Gastrocnemius medialis (tissue), 4 donors: Measurements from ENCODE around the gene TMEM18. TPM values are rescaled to one million over a fixed set of nuclear protein-coding genes. Genes with fewer than 3 reads are reported as not detected.

Source experiments
- ATAC-seq, 2 donors: fragments of 150-250 bp; one replicate each; pipeline ENCODE4 v1.9.1; 2016
- DNase-seq, 2 donors: peaks; one replicate each; pipeline ENCODE4 v3.0.0-alpha.2; 2019
- H3K27ac ChIP-seq, 4 donors: fragments of 200-600 bp; sonication (generic); 1 replicate in 1 of 4; 2 replicates in 3 of 4; pipeline ENCODE4 v1.5.1; 2016 to 2018; ENCODE audit warnings: mild to moderate bottlenecking in 2 of 4, moderate library complexity in 1 of 4
- H3K27me3 ChIP-seq, 3 donors: fragments of 200-600 bp; sonication (generic) in 2 of 3; 1 replicate in 1 of 3; 2 replicates in 2 of 3; pipeline versions ENCODE4 v1.5.1 to v1.6.0; 2016 to 2019; ENCODE audit warnings: mild to moderate bottlenecking in 1 of 3, moderate library complexity in 1 of 3
- H3K36me3 ChIP-seq, 2 donors: fragments of 200-600 bp; sonication (generic) in 1 of 2; one replicate each; pipeline ENCODE4 v1.5.1; 2017 to 2018
- H3K4me1 ChIP-seq, 2 donors: fragments of 200-600 bp; sonication (generic) in 1 of 2; one replicate each; pipeline ENCODE4 v1.5.1; 2016 to 2017; ENCODE audit warnings: mild to moderate bottlenecking in 2 of 2
- H3K4me3 ChIP-seq, 4 donors: fragments of 200-600 bp; sonication (generic) in 3 of 4; 1 replicate in 1 of 4; 2 replicates in 3 of 4; pipeline ENCODE4 v1.5.1; 2016 to 2019; ENCODE audit warnings: mild to moderate bottlenecking in 2 of 4
- H3K9me3 ChIP-seq, 3 donors: fragments of 200-600 bp; sonication (generic) in 2 of 3; 1 replicate in 1 of 3; 2 replicates in 2 of 3; pipeline ENCODE4 v1.5.1; 2016 to 2019
- CTCF ChIP-seq, 5 experiments: fragments of 450-650 bp in 3 of 5; fragments of 200-600 bp in 2 of 5; sonication (generic) in 2 of 5; IDR thresholded peaks in 4 of 5; conservative IDR thresholded peaks in 1 of 5; 1 replicate in 4 of 5; 2 replicates in 1 of 5; pipeline ENCODE4 v1.5.1; 2016 to 2019; ENCODE audit warnings: antibody characterized with exemption in 5 of 5, mild to moderate bottlenecking in 3 of 5, moderate library complexity in 3 of 5
- POLR2A ChIP-seq, 2 donors: fragments of 450-650 bp; IDR thresholded peaks; one replicate each; pipeline ENCODE4 v1.6.1; 2017; ENCODE audit warnings: antibody characterized with exemption in 2 of 2, mild to moderate bottlenecking in 2 of 2, moderate library complexity in 2 of 2
- in situ Hi-C, 4 donors: fragments of 200-750 bp; cut with MboI; loops; one replicate each; pipeline versions ENCODE4 v1.15.0 to v1.8.0; 2017; ENCODE audit warnings: low sequenced_read_pairs in 4 of 4
- intact Hi-C: fragments of 100-400 bp; cut with DNase I; formaldehyde crosslinking; loops from one replicate; pipeline ENCODE4 v1.15.1; 2023; ENCODE audit warnings: low total_unique reads
- total RNA-seq, 4 donors: library from RNA; depleted of rRNA; stranded (reverse); fragments of >200 nt; gene quantifications; one replicate each; pipeline versions ENCODE4 v1.1.0 to v1.2.3, GENCODE V29; 2016

TMEM18 gene
- total RNA-seq = 10 to 100 TPM in 3 of 4 donors, 1 to 10 TPM in 1; 9.0 to 26.1 (median 12.3) TPM

- Histone ChIP-seq H3K27ac (peak within 1 kb of the TSS; percentile 91 to 99 (median 94)), H3K4me1 (peaks cover 4 to 22% of the 10 kb centered on the region in 2 donors), H3K36me3 (peaks cover 0 to 4% of the 10 kb centered on the region in 2 donors), H3K9me3 (no peaks in the 10 kb centered on the region), H3K4me3 (peak within 1 kb of the TSS; percentile 80 to 95 (median 91)), H3K27me3 (no peaks in the 10 kb centered on the region)
- intact Hi-C loops = loop anchor here (5.0 kb wide), 3 partner anchors 415 to 1935 kb away; partner anchors contain the start of genes ACP1 and SH3YL1
- peak; percentile 73 to 78 for TF ChIP-seq POLR2A (IDR thresholded peaks at IDR 0.05)
- peak in 3 of 5 experiments; percentile 5 to 30 (median 11) for TF ChIP-seq CTCF (IDR thresholded peaks at IDR 0.05 in 4 of 5, conservative IDR thresholded peaks at IDR 0.05 in 1 of 5)
- DNase-seq (peak; percentile 89 to 92), ATAC-seq (peak; percentile 89 to 90)
- in situ Hi-C loops = no loop called here
Measured at GRCh38 chr2:677056-677958, at the start of gene TMEM18. Gene TMEM18 (minus strand): TSS chr2:677406. CDS start chr2:677345, 61 bp downstream.

- no peak for DNase-seq
- H3K27ac ChIP-seq = no peak overlapping the region
- H3K36me3 ChIP-seq = no peaks in the 10 kb centered on the region
- in situ Hi-C loops (no loop called here), intact Hi-C loops (no loop called here)
- TF ChIP-seq CTCF (IDR thresholded peaks at IDR 0.05 in 4 of 5, conservative IDR thresholded peaks at IDR 0.05 in 1 of 5) (no peak), POLR2A (IDR thresholded peaks at IDR 0.05) (no peak)
- H3K27me3 ChIP-seq = peaks cover 0 to 9% (median 0%) of the 10 kb centered on the region in 3 donors
- H3K4me3 ChIP-seq = no peak overlapping the region
- no peak for ATAC-seq
- no peaks in the 10 kb centered on the region for H3K4me1 ChIP-seq
- no peaks in the 10 kb centered on the region for H3K9me3 ChIP-seq
Measured at GRCh38 chr2:726169-726568, 49.0 kb upstream of the TMEM18 start.

- Histone ChIP-seq H3K36me3 (no peaks in the 10 kb centered on the region), H3K4me3 (no peak overlapping the region), H3K27ac (no peak overlapping the region), H3K9me3 (no peaks in the 10 kb centered on the region), H3K4me1 (no peaks in the 10 kb centered on the region), H3K27me3 (peaks cover 0 to 4% (median 0%) of the 10 kb centered on the region in 3 donors)
- no peak for DNase-seq
- no peak for ATAC-seq
- intact Hi-C loops = no loop called here
- in situ Hi-C loops = no loop called here
- TF ChIP-seq POLR2A (IDR thresholded peaks at IDR 0.05) (no peak), CTCF (IDR thresholded peaks at IDR 0.05 in 4 of 5, conservative IDR thresholded peaks at IDR 0.05 in 1 of 5) (no peak)
Measured at GRCh38 chr2:725468-725867, 48.3 kb upstream of the TMEM18 start.

- intact Hi-C loops (no loop called here), in situ Hi-C loops (loop anchor here in 1 of 4 donors (25.0 kb wide), 1 partner anchor 814 kb away; no protein-coding TSS in a partner anchor)
- H3K36me3 ChIP-seq = no peaks in the 10 kb centered on the region
- no peaks in the 10 kb centered on the region for H3K4me1 ChIP-seq
- DNase-seq (no peak), ATAC-seq (no peak)
- TF ChIP-seq POLR2A (IDR thresholded peaks at IDR 0.05) = no peak
- TF ChIP-seq CTCF (IDR thresholded peaks at IDR 0.05 in 4 of 5, conservative IDR thresholded peaks at IDR 0.05 in 1 of 5) = no peak
- no peak overlapping the region for H3K4me3 ChIP-seq
- no peak overlapping the region for H3K27ac ChIP-seq
- peaks cover 0 to 4% (median 0%) of the 10 kb centered on the region in 3 donors for H3K27me3 ChIP-seq
- H3K9me3 ChIP-seq = no peaks in the 10 kb centered on the region
Measured at GRCh38 chr2:723761-724160, 46.6 kb upstream of the TMEM18 start.
